Keratinocyte (primary cell): ENCODE measurements around the gene ZGRF1.

Source experiments
- CTCF ChIP-seq, 3 experiments: IDR thresholded peaks in 1 of 3; conservative IDR thresholded peaks in 1 of 3; optimal IDR thresholded peaks in 1 of 3; 2 replicates in 2 of 3; 3 replicates in 1 of 3; pipeline versions ENCODE3 to v1.5.1; 2011; ENCODE audit warnings: low read length in 3 of 3, mild to moderate bottlenecking in 3 of 3, moderate library complexity in 2 of 3, control low read depth in 1 of 3, inconsistent platforms in 1 of 3; ENCODE audit not compliant: insufficient read depth in 2 of 3; ENCODE audit errors: extremely low read depth in 1 of 3
- EZH2 ChIP-seq: IDR thresholded peaks from one replicate; pipeline ENCODE4 v1.6.1; 2012; ENCODE audit warnings: inconsistent platforms, mild to moderate bottlenecking, low read length, moderate library complexity

- no peak for TF ChIP-seq CTCF (optimal IDR thresholded peaks at IDR 0.05 in 1 of 3, IDR thresholded peaks at IDR 0.05 in 1 of 3, conservative IDR thresholded peaks at IDR 0.05 in 1 of 3; ENCODE audit: extremely low read depth in 1 of 3, insufficient read depth in 2 of 3, low read length in 3 of 3)
- no peak for TF ChIP-seq EZH2
Measured at GRCh38 chr4:112649055-112649408, 12.3 kb upstream of the ZGRF1 start.
